GM18502 (cell line): ENCODE measurements around the gene PKNOX2.
"Not testable (repeated sequence)": the region's sequence is repeated elsewhere in the genome, so short reads cannot be mapped to it uniquely, and the experiment has no call there.

Experiments used
- ATAC-seq: cut with Tn5 transposase; IDR thresholded peaks from one replicate; pipeline ENCODE4 v1.9.1; 2021; ENCODE audit warnings: mild to moderate bottlenecking; ENCODE audit not compliant: unreplicated experiment, poor library complexity

Gene PKNOX2

DNA sequence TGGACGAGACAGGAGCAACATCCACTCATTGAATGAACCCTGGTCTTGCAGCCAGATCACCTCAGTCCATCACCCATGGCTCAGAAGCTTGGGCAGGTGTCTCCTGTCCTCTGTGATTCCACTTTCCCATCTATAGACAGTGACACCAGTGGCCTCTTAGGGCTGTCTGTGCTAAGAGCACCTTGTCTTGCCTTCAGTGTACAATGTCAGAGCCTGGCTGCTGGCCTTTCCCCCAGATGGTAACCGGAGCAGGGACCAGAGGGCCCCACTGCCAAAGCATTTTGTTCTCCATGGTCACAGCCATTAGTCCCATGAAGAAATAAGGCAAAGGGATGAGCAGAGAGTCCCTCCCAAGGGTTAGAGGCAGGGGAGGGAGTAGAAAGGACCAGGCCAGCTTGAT, 35.4 kb downstream of the PKNOX2 start:
- ATAC-seq, result no peak

DNA sequence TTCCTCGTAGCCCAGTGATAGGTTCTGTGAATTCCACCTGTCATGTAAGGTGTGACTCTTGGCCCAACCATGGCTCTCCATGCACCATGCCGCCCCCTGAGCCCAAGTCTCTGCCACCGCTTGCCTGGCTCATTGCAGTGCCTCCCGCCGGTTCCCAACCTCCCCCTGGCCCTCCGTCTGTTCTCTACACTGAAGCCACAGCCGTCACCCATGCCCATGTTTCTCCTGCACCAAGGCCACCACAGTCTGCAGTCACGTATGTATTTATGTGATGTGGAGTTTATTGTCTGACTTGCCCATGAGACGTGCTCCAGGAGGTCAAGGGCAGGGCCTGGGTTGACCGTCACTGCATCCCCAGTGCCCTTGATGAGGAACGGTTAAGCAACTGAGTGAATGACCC, 35.9 kb downstream of the PKNOX2 start:
- no peak for ATAC-seq

DNA sequence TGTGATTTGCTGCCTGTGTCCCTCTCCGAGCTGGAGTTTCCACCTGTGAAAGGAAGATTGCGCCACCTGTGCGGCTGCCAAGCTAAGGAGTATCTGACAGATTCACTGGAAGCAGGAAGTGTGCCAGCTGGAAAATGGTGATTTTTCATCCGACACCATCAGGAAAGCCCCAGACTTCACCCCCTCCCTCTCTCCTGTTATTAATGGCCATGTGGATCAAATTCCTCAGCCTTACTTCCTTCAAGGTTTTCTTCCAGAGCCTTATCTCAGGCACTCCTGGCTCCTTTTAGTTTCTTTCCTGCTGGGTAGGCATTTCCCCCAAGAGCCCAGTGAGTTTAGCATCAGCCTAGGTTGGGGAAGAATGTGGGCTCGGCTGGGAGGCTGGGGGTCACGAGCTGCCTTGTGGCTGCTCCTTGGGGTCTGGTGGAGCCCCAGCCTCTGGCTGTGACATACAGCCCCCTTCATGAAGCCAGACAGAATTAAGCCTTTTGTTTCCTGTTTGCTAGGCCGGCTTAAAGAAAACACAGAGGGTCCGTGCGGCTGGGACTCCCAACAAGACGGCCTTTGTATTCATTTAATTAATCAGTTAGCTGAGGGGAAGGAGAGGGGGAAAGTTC, 37.1 kb downstream of the PKNOX2 start:
- ATAC-seq, result no peak

DNA sequence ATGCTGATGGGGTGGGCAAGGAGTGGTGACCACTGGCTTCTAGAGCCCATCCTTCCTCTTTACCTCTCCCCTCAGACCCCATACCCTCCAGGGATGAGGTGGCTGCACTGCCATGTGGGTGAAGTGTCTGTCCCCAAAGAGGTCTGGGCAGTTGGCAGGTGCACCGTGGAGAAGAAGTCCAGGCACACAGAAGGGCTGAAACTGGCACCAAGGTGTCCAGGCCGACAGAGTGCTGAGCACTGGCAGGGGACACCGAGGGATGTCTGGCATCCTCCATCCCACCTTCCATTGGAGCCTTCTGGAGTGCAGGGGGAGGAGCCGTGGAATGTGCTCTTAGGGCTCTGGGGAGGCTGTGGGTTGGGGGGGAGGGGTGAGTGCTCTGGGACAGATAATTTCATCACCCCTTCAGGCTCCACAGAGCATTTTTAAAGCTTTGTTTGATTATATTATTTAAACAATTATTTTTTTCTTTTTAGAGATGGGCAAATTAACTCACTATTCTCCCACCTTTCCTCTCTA, 37.9 kb downstream of the PKNOX2 start:
- ATAC-seq, result no peak

DNA sequence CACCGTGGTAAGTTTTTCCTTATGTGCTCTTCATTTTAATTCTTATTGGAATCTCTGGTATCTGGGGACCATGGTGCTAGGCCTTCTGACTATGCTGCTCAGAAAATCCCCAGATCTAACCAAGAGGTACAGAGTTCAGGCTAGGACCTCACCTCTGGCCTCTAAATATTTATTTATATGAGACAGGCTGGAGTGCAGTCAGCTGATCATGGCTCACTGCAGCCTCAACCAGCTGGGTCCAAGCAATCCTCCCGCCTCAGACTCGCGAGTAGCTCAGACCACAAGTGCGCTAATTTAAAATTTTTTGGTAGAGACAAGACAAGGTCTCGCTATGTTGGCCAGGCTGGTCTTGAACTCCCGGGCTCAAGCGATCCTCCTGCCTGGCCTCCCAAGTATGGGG, 38.4 kb downstream of the PKNOX2 start:
- ATAC-seq, result no peak

DNA sequence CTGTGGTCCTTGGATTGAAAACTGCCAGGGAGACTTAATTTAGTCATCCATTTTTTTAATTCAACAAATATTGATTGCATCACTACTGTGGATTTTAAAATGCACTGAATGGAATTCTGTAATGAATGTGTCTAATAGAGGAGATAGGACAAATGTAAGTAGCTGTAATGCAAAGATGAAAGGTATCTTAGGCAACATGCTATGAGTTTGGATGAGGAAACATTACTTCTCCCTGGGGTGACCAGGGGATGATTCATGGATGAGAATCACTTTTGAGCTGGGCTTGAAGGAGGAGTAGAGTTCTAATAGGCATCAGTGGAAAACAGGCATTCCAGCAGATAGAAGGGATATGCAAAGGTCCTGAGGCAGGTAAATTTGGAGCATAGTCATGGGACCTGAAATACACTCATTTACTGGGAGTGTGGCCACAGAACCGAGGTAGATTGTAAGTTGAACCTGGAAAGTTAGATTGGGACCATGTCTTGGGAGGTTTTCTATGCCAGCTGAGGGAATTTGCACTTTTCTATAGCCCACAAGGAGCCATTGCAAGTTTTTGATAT, 43.4 kb downstream of the PKNOX2 start:
- ATAC-seq, result no peak

DNA sequence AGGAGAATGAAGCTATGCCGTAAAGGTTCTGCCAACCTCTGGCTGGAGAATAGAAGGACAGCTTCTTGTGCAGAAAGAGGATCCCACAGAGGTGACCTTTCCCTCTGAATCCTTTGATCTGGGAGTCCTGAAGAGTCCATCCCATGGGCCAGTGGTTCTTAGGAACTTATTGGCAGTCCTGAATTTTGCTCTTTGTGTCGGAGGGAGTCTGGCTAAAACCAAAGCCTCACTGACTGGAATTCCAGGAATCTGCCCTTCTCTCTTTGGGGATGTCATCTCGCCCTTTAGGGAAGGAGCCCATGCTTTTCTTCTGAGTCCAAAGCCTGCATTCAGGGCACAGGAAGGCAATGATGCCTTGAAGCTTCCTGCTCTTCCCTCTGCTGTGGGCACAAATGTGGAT, 45.5 kb downstream of the PKNOX2 start:
- no peak for ATAC-seq

DNA sequence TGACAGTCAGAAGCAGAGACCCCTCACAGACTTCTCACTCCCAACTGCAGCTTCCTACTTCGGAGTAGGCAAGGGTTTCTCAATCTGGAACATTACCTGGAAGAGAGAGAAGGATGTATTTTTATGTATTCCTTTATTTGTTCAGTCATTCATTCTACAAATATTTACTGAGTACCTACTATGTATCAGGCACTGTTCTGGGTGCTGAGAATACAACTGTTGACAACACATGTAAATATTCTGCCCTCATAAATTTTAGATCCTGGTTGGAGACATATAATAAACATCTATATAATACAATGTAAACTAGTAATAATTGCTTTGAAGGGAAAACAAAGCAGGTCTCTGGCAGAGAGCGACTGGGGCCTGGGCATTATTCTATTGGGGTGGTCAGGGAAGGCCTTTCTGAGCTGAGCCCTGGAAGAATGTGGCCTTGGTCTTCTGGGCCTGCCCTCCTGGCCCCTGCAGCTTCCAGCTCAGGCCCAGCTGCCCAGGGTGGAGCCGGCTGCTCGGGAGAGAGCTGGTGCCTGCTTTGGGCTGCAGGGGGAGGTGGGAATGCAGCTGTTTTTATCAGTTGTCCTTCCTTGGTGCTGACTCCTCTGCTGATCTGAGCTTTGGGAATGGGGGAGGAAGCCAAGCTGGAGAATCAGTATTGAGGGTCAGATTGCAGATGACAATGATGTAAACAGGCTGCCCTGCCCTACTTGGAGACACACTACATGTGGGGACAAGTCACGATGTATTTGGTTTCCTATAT, 46.8 kb downstream of the PKNOX2 start:
- ATAC-seq, result no peak

DNA sequence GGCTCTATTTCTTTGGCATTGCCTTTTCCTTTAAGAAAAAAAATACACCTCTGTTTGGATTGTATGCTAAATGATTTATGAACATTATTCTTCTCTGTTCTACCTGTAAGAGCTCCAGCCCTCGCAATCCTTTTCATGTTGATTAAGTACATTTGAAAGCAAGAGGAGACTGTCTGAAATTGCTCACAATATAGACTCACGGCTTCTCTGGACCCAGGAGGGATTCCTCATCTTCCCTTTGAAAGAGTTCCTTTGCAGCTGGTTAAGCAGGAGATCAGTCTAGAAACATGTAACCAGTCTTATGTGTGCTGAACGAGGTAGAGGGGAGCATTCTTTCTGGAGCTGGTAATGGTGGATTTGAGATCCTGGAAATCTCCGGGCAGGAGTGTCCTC, 47.4 kb downstream of the PKNOX2 start:
- ATAC-seq, result no peak

DNA sequence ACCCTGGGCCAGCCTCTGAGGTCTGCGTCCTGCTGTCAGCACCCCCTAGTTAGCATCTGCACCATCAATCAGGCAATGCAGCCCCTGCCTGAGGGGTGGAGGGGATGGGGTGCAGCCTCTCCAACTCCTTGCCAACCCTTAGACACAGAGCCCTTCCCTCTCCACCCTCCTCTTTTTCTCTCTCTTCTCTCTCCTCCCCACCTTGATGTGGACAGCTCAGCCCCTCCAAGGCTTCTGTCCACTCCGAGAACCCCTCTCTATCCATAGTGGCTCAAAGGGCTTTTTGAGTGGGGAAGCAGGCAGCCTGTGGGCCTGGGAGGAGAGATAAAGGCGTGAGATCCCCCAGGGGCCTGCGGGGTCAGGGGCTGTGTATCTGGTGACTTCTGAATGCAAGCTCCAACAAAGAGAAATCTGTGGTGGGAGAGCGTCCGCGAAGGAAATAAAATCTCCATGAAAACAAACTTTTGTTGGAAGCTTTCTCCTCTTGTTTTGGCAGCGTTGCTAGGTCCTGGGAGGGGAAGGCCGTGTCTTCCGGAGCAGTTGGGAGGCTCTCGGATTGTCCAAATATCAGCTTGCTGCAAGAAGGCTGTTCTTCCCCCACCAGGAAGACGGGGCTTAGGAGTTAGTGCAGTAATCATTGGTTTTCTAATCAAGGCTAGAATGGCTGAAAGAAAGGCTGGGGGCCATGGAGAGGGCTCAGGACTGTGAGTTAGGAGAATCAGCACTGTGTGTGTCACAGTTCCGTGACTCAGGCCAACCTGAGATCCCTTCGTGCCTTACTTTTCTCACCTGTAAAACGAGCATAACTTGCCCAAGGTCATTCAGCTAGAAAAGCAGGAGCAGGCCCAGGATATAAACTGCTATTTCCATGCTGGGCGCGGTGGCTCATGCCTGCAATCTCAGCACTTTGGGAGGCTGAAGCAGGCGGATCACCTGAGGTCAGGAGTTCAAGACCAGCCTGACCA, 50.3 kb downstream of the PKNOX2 start:
- ATAC-seq, result no peak

DNA sequence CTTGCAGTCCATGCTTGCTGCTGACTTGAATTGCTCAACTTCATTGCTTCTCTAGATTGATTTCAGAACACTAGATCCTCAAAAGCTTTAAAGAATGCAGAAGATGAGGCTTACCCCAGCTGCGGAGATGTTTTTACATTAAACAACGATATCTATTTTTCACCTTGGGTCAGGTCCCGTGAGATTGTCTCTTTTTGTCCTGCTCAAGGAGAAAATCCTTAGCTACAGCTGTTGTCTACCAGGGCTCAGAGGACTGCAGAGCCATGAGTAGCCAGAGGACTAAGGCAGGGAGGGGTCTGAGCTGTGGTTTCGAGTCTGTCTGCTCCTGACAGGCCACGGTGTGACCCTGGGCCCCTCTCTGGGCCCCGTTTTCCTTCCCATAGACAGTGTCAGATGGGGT, 51.4 kb downstream of the PKNOX2 start:
- ATAC-seq, result no peak

DNA sequence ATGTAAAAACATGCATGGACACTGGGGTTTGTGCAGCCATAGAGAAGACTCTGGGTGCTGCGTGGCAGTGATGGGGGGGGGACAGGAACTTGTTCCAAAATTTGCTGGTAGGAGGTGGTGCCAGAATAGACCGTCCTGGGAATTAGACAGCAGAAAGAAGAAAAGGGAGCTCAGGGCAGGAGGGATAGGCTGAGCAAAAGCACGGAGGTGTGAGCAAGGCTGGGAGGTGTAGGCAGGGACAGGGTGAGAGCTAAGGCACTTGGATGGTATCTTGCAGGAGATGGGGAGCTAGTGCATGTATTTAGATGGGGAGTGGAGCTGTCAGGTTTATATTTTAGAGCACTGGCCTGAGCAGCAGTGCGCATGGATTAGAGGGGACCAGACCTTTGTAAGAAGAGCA, 53.8 kb downstream of the PKNOX2 start:
- no peak for ATAC-seq

DNA sequence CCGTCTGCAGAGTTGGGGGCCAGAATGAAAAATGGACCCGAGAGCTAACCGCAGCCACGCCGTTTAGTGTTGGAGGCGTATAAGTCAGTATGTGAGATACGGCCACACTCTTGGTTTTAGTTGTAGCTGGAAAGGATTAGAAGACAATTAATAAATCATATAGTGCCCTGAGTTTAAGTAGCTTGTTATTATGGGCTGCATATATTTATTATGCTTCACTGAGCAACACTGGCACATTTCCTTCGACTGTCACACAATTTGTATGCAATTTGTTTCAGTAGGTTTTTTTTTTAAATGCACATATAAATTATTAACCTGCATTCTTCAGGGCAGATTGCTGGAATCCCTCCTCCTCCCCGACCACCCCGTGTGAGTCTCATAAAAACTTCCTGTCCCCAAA, 56.9 kb downstream of the PKNOX2 start:
- ATAC-seq, result no peak

DNA sequence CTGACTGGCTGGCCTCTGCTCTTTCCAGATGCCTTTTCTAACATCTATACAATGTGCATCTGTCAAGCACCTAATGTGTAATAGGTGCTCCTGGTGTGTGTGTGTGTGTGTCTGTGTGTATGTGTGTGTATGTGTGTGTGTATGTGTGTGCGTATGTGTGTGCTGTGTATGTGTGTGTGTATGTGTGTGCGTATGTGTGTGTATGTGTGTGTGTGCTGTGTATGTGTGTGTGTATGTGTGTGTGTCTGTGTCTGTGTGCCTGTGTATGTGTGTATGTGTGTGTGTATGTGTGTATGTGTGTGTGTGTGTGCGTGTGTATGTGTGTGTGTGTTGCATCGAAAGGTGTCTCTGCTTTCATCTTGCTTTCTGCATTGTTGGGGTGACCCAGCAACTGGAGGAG, 57.9 kb downstream of the PKNOX2 start:
- ATAC-seq, result no peak

DNA sequence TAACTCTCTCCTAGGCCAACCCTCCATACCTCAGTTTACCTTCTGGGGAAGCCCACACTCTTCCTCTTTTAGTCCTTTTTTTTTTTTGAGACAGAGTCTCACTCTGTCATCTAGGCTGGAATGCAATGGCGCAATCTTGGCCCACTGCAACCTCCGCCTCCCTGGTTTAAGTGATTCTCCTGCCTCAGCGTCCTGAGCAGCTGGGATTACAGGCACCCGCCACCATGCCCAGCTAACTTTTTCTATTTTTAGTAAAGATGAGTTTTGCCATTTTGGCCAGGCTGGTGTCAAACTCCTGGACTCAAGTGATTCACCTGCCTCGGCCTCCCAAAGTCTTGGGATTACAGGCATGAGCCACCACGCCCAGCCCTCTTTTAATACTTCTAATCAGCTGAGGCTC, 58.6 kb downstream of the PKNOX2 start:
- ATAC-seq, result not testable (repeated sequence)

DNA sequence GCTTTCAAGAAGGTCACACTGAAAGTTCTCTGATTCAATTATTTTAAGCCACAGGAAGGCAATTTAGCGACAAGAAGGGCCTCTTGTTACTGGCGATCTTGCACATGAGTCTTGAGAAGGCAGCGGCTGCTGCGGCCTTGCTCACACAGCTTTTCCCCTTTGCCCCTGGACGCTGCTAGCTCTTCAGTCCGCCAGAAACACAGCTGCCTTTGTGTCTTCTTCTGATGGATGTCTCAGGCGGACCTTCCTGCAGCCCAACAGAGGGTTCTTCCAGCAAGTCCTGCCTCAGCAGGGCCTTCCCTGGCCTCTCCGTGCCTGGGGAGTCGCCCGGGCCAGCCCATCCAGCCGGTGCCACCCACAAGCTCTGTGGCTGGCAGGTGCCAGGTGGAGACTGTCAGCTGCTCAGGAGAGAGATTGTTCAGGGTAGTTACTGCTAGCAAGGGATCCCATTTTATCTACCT, 59.4 kb downstream of the PKNOX2 start:
- no peak for ATAC-seq

DNA sequence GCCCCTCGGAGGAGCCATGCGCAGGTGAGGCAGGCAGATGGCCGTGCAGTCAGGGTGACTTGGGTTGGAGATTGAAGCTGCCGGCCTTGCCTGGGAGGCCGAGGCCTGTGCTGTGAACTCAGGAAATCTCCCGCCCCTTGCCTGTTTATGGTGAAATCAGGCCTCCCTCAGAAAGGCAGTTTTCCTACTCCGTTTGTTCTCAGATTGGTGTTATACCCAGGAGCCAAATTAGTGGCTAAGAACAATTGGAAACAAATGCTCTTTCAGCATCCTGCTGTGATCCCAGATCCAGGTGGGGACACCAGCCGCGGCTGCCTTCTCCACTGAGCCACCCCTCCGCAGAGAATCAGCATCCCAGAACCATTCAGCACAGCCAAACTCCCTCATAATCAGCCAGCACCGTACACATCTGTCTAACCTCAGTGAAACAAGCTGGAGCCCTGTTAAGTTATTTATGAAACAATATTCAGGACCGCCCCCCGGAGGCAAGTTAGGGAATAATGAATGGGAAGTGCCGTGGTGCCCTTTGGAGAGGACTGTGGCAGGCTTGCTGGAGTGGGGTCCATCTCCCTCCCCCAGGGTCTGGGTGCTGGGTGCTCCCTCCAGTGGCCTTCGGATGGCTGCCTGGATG, 60.0 kb downstream of the PKNOX2 start:
- ATAC-seq, result no peak

DNA sequence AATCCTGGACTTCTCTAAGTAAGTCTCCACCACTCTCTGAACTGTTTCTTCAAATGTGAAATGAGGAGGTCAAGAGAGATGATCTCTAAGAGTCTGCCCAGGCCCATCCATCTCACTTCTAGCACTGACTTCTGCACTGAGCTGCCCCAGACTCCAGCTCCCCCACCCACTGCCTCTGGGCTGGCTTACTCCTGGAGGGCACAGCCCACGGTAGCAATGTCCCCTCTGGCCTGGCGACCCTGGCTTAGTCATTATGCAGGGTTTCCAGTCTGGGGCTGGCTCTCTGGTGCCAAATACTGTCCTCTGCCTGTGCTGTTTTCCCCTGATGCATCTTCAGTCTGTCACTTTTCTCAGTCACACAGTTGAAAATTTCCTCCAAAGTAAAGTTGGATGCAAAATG, 60.9 kb downstream of the PKNOX2 start:
- no peak for ATAC-seq

DNA sequence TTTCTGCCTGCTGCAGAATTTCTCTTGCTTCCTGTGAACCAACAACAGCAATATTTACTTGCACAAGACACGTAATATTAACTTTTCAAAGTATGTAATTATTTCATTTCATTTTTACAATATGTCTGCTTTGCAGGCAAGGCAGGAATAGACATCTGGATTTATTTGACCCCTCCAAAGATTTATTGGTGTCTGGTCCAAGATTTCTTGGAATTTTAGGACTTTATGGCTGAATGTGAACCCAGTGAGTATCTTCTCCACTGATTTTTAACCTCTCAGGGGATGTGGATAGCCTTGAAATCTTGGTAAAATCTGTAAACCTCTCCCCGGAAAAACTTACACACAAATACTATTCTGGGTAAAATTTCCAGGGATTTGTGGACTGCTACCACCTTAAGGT, 61.5 kb downstream of the PKNOX2 start:
- no peak for ATAC-seq

DNA sequence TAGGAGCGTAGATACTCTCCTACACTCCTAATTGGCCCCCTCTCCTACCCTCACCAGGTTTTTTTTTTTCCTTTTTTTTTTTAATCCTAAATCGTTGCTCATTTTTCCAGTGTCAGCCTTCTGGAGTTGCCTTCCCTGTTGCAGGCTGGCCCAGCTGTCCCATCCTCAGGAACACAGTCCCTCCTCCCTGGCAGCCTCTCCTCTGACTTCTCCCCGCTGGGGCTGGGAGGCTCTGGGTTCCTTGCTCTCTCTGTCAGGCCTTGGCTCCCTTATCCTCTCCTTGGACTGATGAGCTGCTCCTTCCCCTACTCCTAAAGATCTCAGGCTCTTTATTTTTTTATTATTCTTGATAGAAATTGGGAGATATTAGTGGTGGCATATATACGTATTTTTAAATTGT, 62.2 kb downstream of the PKNOX2 start:
- ATAC-seq, result no peak
